Measurements from ENCODE around the gene NFATC2.

Gene NFATC2

DNA sequence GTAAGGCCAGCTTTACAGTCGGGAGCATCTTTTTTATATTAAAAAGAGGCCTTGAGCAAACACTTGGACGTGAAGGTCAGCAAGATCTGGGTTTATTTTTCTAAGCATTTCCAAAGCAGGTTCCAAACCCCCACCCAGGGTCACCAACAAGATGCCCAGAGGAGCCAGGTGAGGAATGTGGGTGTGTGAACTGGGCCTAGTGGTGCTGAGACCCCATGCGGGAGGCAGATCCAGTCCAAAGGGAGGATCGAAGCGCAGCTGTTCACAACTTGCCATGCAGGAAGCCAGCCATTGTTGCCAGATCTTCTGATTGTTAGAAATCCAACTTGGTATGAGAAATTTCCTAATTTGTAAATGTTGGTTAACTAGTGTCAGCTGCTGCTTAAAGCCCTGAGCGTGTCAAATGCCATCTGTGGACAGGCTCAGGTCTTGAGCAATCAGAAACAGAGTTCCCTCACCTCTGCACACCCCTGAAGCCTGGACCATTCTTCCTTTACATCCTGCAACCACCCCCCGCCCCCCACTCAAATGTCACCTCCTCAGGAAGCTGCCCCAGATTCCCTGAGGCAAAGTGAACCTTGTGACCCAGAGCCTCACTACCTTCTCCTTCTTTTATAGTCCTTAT lies 46.5 kb downstream of the NFATC2 start:
- no peaks in the 10 kb centered on the region for H3K9me3 ChIP-seq
- peaks cover 0 to 10% (median 6%) of the 10 kb centered on the region in 4 donors for H3K4me1 ChIP-seq
- TF ChIP-seq, protein P1, sequence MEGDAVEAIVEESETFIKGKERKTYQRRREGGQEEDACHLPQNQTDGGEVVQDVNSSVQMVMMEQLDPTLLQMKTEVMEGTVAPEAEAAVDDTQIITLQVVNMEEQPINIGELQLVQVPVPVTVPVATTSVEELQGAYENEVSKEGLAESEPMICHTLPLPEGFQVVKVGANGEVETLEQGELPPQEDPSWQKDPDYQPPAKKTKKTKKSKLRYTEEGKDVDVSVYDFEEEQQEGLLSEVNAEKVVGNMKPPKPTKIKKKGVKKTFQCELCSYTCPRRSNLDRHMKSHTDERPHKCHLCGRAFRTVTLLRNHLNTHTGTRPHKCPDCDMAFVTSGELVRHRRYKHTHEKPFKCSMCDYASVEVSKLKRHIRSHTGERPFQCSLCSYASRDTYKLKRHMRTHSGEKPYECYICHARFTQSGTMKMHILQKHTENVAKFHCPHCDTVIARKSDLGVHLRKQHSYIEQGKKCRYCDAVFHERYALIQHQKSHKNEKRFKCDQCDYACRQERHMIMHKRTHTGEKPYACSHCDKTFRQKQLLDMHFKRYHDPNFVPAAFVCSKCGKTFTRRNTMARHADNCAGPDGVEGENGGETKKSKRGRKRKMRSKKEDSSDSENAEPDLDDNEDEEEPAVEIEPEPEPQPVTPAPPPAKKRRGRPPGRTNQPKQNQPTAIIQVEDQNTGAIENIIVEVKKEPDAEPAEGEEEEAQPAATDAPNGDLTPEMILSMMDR (IDR thresholded peaks at IDR 0.05): no peak
- H3K27me3 ChIP-seq: no peaks in the 10 kb centered on the region
- no peak overlapping the region for H3K4me3 ChIP-seq
- no peak for DNase-seq
- no peak overlapping the region for H3K27ac ChIP-seq
- H3K36me3 ChIP-seq: no peaks in the 10 kb centered on the region
- intact Hi-C loops (cut with DNase I; ENCODE audit: low total_unique reads): no loop called here

GRCh38 chr20:51495291-51495690 lies 47.2 kb downstream of the NFATC2 start:
- H3K9me3 ChIP-seq: no peaks in the 10 kb centered on the region
- DNase-seq: no peak
- no peak overlapping the region for H3K27ac ChIP-seq
- H3K27me3 ChIP-seq: no peaks in the 10 kb centered on the region
- no peaks in the 10 kb centered on the region for H3K36me3 ChIP-seq
- intact Hi-C loops (cut with DNase I; ENCODE audit: low total_unique reads): no loop called here
- no peak overlapping the region for H3K4me3 ChIP-seq
- TF ChIP-seq, protein P1 (IDR thresholded peaks at IDR 0.05): no peak
- H3K4me1 ChIP-seq: peaks cover 0 to 10% (median 6%) of the 10 kb centered on the region in 4 donors

- H3K4me1 ChIP-seq: peaks cover 0 to 10% (median 6%) of the 10 kb centered on the region in 4 donors
- H3K4me3 ChIP-seq: no peak overlapping the region
- intact Hi-C loops (cut with DNase I; ENCODE audit: low total_unique reads): no loop called here
- no peaks in the 10 kb centered on the region for H3K36me3 ChIP-seq
- no peaks in the 10 kb centered on the region for H3K27me3 ChIP-seq
- no peak for DNase-seq
- TF ChIP-seq, protein P1 (IDR thresholded peaks at IDR 0.05): no peak
- no peak overlapping the region for H3K27ac ChIP-seq
- H3K9me3 ChIP-seq: no peaks in the 10 kb centered on the region
These were observed 48.0 kb downstream of the NFATC2 start for GRCh38 chr20:51494241-51495110.

DNA sequence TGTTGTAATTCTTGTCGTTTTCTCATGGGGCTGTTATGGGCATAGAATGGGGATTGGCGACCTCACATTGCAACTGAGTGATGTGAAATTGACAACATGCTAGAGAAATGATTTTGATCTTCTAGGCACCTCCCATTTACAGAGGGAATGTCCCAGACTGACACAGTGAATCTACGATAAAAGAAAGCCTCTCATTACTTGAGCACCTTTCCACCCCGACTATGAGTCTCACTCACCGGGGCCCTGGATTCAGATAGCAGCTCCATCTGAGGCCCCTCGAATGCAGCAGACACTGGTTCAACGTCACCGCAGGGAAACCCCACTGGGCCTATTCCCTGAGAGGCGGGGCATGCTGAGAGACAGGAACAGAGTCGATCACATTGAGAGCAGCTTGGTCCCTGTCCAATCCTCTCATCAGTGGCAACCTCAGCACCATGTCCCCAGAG lies 49.1 kb downstream of the NFATC2 start:
- no peak overlapping the region for H3K27ac ChIP-seq
- no peaks in the 10 kb centered on the region for H3K27me3 ChIP-seq
- peaks cover 0 to 10% (median 6%) of the 10 kb centered on the region in 4 donors for H3K4me1 ChIP-seq
- intact Hi-C loops (cut with DNase I; ENCODE audit: low total_unique reads): no loop called here
- TF ChIP-seq, protein P1 (IDR thresholded peaks at IDR 0.05): no peak
- H3K4me3 ChIP-seq: no peak overlapping the region
- no peak for DNase-seq
- H3K36me3 ChIP-seq: no peaks in the 10 kb centered on the region
- no peaks in the 10 kb centered on the region for H3K9me3 ChIP-seq

DNA sequence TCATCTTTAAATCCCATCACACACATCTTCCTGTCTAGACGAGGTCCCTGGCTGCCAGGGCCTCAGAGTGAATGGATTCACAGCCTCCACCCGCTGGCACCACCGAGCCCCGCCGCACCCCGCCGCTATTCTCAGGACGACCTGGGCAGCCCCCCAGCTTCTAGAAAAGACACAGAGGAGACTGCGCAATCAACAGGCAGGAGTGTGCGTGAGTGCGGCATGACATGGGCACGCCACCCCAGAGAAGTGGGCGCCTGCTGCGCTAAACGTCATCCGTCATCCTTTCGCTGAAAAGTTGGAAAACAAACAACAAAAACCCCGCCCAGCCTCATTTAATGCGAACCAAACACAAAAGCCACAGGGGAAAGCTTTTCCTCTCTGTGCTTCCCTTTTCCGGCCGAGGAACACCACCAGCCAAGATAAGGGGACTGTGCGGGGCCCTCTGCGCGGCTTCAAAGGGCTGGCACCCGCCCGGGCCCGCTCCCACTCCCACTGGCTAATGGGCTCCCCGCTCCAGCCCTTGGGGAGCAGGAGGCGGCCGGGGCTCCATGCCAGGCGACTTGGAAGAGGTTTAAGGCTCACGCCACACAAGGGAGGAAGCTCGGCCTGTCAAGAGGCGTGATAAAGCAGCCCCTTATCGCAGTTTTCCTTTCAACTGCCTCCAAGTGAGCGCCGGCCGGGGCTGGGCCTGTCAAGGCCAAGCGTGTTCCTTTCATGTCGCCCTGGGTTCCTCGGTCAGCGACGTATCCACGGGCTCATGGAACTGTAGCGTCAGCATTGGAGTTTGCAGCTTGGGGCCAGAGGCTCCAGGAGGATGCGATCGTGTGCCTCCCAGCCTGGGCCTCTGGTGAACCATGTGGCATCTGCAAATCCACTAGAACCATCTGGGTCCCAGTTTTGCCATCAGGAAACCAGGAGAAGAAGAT lies 50.1 kb downstream of the NFATC2 start:
- H3K9me3 ChIP-seq: no peaks in the 10 kb centered on the region
- H3K27ac ChIP-seq: peak overlapping the region in 1 of 2 donors; percentile 26
- TF ChIP-seq, protein P1 (IDR thresholded peaks at IDR 0.05): no peak
- H3K27me3 ChIP-seq: no peaks in the 10 kb centered on the region
- H3K4me1 ChIP-seq: peaks cover 0 to 9% (median 3%) of the 10 kb centered on the region in 4 donors
- intact Hi-C loops (cut with DNase I; ENCODE audit: low total_unique reads): no loop called here
- no peaks in the 10 kb centered on the region for H3K36me3 ChIP-seq
- peak; percentile 42 to 65 for DNase-seq
- peak overlapping the region; percentile 21 to 33 for H3K4me3 ChIP-seq
